HG03354 (cell line): ENCODE data around the gene NSUN6.

ENCODE experiments used
- ATAC-seq: cut with Tn5 transposase; IDR thresholded peaks from one replicate; pipeline ENCODE4 v1.9.1; 2021; ENCODE audit warnings: mild to moderate bottlenecking; ENCODE audit not compliant: unreplicated experiment, poor library complexity, severe bottlenecking

The NSUN6 gene, protein sequence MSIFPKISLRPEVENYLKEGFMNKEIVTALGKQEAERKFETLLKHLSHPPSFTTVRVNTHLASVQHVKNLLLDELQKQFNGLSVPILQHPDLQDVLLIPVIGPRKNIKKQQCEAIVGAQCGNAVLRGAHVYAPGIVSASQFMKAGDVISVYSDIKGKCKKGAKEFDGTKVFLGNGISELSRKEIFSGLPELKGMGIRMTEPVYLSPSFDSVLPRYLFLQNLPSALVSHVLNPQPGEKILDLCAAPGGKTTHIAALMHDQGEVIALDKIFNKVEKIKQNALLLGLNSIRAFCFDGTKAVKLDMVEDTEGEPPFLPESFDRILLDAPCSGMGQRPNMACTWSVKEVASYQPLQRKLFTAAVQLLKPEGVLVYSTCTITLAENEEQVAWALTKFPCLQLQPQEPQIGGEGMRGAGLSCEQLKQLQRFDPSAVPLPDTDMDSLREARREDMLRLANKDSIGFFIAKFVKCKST

DNA sequence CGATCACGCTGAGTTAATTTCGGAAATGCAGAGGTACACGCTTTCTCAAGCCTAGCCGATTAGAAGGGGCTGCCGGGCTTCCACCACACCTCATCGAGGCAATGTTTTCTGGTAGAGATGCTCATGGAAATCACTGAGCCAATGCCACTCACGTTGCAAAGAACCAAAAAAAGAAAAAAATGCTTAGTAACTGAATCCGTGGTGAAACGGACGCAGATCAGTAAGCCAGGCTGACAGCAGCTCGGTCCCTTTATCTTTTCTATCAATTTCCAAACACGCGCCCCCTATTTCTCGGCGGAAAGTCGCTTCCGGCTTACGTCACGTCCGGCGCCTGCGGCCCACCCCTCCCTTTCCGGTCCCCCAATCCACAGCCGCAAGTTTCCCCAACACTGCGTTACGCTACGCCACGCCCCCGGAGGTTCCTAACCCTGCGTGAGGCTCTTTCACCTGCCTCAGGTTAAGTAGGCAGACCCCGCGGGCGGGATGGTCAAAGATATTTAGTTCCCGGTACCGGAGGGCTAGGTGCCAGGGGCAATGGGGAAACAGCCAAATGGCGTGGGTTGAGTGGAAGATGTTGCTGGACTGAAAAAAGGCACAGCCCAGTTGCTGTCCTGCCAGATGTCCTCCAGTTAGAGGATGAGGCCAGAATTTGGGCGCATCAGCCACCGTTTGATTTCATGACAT lies at the start of gene NSUN6:
Gene NSUN6, minus strand, starts transcription at position 264 of the 684 bp plus-strand sequence. CDS start 384 bp downstream, outside the sequence.
- peak; percentile 98 for ATAC-seq

DNA sequence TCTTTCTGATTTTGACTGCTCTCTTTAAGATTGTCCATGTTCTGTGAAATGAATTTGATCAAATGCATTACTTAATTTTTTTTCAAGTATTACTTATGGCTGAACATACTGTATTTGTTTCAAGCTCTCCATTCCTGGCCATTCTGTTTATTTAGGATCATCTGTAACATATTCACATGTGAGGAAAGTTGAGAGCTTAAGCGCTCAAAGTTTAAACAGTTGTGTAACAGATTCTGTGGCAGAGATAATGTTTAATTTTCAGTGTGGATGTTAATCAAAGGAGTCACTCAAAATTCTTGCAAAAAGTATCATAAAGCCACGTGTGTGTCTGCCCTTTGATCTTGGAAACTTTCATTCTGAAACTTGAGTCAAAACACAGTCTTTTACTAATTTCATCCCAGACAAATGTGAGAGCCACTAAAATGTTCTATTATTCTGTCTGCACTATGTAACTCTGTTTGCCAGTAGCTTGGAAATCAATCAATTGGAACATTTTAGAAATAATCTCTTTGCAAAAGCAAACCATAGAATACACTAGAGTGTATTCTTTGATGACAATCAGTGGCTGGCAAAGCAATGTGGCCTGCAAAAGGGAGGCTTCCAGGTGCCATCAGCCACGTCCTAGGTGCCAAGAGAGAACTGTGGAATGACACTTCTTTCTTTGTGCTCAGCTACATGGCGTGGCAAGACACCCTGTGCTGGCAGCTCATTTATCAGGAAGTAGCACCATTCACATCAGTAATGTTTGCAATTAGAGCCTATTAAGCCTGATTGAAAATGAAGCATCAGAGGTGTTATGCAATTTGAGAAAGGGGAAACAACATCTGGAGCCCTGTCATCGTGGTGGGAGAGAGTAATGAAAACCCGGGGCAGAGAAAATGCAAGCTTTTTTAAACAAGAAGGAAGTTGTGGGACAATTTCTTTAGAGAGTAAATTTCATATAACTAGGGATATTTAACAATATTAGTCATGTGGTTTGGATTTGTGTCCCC lies 48.8 kb upstream of the NSUN6 start:
- no peak for ATAC-seq

DNA sequence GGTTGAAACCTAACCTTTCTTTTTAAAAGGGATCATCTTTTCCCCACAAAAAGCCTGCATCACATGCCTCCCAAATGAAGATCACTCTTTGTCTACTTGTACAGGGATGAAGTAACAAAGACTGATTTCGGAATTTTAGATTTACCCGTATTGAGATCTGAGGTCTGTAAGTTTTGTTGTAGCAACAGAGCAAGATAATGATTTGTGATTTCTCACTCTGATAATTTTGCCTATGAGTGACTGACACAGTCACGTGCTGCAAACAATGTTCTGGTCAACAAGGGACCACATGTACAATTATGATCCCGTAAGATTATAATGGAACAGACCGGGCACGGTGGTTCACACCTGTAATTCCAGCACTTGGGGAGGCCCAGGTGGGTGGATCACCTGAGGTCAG lies 39.2 kb upstream of the NSUN6 start:
- no peak for ATAC-seq

DNA sequence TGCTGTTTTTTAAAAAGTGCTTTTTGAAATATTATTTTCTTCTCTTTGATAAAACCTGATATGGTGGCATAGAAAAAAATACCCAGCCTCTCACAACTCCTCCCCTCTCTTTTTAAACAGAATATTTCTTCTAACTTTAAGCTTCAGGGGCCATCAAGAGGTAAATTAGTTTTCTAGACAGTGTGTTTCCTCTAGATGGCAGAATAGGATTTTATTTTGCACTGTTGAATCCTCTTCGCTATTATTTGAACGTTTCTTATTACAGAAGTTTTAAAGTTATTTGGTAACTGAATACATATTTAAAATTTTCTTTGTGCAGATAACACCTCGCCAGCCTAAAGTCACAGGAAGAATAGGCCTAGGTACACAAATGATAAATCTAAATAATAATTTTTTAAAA lies 38.1 kb upstream of the NSUN6 start:
- no peak for ATAC-seq

DNA sequence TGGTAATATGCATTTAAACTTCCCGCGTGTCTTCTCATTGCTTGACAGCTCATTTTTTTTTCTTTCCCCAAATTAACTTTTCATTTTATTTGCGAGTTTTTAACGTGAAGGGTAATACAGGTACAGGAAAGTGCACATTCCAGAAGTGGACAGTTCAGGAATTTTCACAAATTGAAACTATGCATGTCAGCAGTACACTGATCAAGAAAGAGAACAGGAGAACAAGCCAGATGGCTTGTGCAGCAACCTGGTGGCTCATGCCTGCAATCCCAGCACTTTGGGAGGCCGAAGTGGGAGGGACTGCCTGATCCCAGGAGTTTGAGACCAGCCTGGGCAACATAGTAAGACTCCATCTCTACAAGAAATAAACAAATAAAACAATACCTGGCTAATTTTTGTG lies 36.3 kb upstream of the NSUN6 start:
- no peak for ATAC-seq

DNA sequence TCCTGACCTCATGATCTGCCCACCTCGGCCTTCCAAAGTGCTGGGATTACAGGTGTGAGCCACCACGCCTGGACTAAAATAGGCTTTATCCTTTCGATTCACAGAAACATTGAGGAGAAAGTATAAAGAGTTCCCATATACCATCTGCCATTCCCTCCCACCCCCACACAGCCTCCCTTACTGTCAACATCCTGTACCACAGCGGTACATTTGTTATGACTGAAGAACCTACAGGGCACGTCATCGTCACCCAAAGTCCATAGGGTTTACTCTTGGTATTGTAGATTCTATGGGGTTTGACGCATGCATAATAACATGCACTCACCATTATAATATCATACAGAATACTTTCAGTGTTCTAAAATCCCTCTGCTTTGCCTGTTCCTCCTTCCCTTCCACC lies 35.8 kb upstream of the NSUN6 start:
- ATAC-seq: no peak

DNA sequence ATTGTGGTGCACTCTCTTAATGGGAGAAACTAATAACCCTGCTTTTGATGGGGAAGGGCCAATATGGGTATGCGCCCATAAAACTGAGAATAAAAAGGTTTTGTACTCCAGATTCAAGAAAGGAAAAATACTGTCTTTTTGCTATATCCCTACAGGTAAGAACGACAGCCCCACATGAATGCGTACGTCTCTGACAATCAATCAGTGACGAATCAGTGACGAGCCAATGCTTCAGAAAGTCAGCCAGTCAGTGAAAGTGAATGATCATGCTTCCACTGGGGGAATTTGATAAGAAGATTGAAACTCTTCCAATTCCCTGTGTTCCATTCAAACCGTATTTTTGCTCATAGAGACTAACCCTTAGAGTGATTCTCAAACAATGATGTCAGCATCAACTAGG lies 34.2 kb upstream of the NSUN6 start:
- ATAC-seq: no peak

DNA sequence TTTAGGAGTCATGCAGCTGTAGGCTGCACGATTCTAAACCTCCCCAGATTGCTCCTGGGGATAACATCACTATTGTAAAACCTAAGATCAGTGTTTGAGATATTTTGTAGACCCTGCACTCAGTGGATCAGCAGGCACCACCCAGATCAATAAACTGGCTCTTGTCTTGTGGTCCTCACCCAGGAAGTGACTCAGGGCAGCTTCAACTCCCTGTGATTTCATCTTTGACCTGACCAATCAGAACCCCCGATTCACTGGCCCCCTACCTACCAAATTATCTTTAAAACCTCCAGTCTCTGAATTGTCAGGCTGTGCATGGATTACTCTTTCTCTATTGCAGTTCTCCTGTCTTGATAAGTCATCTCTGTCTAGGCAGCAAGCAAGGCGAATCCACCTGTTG lies 33.6 kb upstream of the NSUN6 start:
- no peak for ATAC-seq

DNA sequence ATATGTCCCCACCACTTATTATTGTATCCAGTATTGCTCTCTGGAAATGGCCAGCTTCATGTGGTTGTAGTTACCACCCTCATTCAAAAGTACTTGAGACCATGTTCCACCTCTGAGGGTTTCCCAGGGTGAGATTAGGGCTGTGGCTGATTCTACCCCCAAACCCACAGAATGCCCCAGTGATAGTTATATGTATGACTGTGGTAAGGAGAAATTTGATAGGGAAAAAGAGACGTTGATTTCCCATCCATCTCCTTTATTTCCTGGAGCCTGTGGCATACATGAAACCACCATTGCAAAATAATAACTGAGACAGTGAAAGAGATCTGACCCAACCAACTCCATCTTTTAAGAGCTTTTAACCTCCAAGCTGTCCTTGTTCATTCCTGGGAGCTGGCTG lies 33.0 kb upstream of the NSUN6 start:
- ATAC-seq: no peak

DNA sequence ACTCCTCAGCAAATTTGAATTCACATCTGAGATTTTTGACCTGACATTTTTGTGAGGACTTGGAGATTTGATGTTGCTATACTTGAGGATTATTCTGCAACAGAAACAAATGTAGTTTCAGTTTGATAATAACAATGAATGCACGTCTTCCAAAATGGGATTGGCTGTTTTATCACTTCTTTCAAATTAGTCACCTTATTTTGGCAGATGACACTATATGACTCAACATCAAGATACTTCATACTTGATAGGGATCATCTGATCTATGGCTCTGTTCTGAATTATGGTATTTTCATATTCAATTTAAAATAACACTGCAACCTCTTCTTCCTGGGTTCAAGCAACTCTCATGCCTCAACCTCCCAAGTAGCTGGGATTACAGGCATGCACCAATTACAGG lies 32.0 kb upstream of the NSUN6 start:
- no peak for ATAC-seq

DNA sequence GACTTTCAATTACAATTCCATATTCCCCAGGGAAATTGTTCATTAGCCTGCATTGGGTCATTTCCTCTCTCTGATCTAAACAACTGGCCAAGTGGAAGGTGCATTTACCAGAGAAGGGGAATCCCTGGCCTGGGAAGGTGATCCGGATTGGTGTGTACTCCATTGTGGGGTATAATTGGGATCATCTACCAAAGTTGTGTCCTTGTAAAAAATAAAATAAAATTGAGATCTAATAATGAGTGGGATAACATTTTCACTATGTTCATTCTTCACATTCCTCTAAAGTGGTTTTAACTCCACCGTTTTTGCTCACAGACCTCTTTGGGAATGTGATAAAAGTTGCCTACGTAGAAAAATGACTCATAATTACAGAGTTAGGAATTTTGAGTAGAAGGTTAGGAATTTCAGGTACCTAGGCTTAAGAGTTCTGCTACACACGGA lies 30.6 kb upstream of the NSUN6 start:
- no peak for ATAC-seq

DNA sequence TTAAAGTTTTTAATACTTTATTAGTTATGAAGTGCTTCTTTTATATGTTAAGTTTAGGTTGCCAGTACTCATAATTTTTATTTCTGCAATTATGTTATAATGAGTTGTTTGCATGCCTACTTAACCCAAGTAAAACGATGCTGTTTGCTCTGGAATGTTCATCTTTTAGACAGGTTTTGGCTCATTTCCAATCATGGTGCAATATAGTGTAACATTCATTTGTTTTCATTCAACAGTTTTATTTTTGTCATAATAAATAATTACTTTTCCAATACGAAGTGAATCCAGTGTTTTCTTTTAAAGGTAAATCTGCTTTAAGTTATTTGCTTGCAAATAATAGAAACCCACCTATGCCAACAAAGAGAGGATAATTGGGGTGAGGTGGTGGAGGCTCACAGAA lies 30.0 kb upstream of the NSUN6 start:
- no peak for ATAC-seq

DNA sequence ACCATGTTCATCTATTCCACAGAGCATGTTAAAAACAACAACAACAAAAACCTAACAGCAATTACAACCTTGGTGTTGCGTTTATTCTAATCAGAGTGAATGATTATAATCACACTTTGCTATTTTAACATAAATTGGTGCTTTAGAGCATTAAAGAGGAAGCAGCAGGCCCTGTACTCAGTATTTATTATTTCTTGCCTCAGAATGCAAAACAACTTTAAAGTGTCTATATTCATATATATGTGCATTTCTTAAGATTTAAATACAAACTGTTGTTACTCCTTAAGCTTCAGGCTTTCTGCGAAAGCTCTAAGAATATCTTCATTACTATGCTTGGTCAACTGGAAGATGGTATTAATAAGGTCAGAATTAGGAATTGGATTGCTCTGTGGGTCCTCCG lies 29.4 kb upstream of the NSUN6 start:
- no peak for ATAC-seq

DNA sequence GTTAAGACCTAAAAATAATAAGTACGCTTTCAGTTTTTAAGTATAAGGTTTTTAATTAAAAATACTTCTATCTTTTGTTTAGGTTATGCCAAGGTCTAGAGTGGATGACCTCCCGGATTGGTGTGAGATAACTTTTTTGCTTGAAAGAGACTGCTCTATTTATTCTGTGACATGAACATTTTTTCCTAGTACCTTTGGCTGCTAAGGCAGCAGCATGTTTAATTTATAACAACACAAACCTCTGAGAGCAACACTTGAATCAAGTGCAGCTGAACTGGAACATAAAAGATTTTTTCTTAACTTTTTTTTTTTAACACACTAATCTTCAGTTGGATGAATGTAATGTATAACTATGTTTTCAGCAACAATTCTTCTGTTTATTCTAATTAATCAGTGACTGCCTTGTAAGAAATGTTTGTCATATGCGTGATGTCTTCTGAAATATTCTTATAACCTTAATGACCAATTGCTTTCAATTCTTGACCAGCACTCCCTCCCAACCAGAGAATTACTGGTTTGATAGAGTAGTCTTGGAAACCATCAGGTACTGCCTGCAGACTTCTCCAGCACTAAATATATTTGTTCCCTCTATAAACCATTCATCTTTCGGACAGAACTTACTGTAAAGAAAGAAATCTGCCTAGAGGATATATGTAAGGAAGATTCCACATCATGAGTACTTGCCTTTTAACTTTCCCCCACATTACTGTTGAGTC lies 23.9 kb upstream of the NSUN6 start:
- no peak for ATAC-seq

DNA sequence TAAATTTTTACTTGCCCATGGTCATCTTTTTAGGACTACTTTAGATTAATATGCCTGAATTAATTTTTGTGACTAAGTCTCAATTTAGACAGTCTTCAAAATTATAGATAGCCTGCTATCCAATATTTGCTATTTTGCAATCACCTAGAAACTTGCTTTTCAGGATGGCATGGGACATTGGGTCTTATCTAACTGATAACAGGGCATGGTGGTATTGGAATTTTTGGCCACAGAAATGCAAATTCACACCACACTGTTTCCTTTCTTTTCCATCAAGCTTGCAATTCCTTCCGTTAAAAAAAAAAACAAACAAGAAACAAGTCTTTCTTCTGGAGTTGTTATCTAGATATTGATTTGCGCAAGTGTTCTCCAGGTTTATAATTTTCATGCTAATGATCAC lies 16.6 kb upstream of the NSUN6 start:
- ATAC-seq: no peak

DNA sequence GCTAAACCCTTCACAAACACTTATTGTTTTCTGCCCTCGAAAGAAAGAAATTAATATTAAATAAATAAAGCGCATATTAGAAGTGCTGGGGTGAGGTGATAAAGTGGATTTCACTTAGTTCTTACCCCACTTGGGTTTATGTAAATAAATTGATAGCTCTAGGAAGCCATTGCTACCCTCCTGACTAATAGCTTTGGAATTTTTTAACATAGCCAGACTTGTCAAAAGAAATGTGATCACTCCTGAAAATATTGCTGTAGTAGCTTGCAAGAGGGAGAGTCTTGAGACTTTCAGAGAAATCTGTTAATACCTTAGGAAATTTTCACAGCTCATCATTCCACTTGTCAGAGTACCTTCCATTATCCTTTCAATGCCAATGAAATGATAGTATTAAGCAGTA lies 15.4 kb upstream of the NSUN6 start:
- no peak for ATAC-seq

DNA sequence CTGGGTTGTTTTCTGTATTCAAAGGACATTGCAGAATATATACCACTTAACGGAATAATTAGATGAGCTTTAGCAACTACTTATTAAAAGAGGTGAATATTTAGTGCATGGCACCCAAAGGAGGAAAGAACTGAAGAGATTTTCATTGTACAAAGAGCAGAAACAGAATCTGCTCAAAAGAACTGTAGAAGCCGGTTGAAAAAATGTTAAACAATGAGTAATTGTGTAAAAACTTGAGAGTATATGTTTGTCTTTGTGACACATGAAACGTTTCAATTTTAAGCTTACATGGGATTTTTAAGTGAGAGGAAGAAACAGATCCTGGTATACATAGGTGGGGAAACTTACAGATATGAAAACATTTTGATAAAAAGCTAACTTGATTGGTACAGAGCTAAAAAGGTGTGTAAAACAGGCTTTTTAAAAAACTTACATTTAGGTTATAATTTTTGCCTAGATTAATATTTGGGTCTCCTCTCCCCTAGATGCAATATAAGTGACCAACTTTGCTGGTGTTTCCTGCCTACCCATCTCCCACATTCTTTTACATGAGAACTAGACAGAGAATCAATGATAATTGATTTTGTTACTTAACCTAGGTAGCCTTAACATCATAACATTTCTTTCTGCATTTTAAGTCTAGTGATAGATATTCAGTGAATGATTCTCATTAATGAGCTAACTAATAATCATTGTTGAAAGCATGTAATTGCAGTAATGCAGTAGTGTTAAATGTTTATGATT lies 14.6 kb upstream of the NSUN6 start:
- no peak for ATAC-seq

DNA sequence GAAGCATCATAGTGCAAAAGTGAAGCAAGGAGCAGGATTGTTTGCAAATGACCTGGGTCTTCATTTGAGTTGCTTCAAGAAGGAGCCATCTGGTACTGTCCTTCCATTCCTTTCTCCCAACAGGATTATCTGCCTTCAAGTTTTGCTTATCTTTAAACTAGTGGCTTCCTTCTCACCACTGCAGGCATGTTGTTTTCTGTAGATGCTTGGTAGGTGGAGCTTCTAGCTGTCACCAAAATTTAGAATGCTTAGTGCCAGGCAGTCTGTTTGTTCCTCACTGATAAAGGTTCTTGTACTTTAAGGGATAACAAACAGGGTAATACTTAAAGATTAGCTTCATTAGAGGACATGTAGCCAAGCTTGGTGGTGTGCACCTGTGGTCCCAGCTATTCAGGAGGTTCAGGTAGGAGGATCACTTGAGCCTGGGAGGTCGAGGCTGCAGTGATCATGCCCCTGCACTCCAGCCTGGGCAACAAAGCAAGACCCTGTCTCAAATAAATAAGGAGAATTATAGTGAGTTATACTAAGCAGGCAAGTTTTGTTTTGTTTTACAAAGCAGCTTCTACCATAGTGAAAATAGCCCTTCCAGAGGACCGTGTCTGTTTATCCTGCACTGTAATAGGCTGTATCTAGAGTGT lies 13.6 kb upstream of the NSUN6 start:
- ATAC-seq: no peak
